ENCODE measurements around the gene PBX1.

PBX1 gene

DNA sequence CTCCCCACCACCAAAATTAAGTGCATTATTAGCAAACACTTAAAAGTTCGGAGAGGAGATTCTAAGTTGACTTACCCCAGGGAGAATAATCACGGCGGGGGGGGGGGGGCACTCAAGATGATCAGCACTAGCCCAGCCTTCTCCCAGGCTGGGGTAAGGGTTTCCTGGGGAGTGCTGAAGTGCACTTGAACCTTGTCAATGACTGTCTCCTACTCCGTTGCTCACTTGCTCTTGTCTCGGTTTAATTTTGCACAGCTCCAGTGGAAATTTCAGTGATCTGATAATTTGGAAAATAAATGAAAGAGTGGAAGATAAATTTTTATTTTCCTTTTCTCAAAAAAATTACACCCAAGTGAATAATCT lies 59.2 kb downstream of the PBX1 start:
- DNase-seq (ENCODE audit: low read depth in 2 of 2) = no peak

DNA sequence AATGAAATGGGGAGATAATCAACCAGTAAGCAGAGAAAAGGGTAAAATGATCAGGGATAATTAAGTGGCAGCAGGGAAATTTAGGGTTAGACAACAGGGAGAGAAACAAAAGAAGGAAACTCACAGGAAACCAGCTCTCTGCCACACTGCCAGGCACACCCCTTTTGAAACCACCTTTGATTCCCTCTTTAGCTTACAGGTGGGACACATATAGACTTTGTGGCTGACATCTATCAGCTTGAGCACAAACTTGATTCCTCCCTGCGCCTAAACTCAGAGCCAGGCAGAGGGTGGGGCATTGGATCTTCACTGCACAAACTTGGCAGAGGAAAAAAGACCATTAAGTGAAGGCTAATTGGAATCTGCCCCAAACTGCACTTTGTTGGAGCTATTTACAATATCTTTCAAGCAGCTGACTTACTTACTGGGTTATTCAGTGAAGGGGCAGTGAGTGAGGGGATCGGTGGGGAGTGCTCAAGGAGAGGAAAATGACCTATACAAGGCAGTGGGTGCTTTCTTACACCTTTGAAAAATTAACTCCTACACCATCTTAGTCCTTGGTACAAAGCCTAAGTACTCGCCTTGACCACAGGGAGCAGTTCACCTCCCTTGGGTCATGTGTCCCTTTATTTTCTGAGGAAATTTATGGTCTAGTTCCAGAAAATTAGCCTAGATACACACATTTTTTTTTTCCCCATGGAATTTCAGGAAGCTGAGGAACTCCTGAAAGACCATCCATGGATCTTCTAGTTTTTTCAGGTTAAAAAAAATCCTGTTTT lies 60.2 kb downstream of the PBX1 start:
- DNase-seq (ENCODE audit: low read depth in 2 of 2) = no peak

DNA sequence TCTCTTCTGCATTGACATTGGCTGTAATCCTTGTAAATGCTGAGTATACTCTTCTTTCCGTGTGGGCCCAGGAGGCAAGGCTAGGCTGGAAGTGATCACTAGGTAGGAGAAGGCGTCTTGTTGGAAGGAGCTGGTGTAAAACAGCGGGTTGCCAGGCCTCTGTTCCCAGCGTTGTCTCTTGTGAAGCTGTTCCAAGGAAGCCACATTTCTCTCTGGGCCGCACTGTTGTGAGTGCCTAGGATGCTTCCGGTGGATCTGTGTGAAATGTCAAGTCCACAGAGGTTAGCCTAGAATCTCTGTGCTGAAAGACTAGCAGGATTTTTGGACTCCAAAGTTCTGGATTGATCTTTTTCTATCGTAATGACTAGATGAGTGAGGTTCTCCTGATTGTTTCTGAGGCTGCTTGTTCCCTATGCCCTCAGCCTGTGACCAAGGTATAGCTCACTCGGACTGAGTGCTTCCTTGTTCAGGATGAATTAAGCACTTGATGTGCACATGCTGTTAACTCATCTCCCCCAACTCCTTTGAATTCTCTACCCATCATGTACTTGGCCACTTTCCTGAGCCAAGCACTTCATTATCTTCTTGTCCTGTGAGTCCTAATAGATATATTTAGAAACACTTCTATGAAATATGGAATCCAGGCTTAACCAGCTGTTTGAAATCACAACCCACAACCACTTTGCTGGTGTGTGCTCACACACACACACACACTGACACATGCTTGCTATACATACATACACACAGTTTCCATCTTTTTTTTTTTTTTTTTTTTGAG lies 63.3 kb downstream of the PBX1 start:
- no peak for DNase-seq (ENCODE audit: low read depth in 2 of 2)

DNA sequence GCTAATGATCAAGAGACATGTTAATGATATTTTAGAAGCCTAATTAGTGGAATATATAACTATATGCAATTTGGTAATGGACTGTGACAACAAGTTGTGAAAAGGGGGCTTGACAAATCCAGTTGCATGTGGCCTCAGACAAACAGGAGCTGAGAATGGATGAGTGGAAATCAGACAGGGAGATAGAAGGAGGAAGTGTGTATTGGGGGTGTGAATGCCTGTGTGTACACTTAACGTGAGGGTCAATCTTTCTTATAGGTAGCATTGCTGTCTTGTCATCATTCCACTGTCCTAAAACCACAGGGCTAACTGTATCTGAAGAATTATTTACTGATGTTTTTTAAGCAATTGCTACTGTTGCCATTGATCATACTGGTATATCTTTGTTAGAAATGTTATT lies 64.8 kb downstream of the PBX1 start:
- DNase-seq (ENCODE audit: low read depth in 2 of 2) = no peak

DNA sequence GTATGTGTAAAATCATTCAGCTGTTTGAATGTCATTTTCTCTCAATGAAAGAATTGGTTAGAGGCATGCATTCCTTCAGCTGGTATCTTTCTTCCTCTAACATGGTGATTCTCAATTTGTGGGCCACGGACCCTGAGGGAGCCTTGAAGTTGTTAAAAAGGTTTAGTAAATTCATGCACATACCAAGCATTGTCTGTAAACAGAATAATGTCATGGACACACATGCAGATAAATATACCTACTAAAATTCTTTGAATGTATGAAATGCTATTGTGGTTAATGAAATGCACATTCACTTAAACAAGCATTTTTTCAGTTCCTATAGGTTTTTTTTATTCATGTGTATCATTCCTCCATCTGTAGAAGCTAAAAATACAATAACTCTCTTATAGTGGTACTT lies 65.4 kb downstream of the PBX1 start:
- DNase-seq (ENCODE audit: low read depth in 2 of 2) = no peak

DNA sequence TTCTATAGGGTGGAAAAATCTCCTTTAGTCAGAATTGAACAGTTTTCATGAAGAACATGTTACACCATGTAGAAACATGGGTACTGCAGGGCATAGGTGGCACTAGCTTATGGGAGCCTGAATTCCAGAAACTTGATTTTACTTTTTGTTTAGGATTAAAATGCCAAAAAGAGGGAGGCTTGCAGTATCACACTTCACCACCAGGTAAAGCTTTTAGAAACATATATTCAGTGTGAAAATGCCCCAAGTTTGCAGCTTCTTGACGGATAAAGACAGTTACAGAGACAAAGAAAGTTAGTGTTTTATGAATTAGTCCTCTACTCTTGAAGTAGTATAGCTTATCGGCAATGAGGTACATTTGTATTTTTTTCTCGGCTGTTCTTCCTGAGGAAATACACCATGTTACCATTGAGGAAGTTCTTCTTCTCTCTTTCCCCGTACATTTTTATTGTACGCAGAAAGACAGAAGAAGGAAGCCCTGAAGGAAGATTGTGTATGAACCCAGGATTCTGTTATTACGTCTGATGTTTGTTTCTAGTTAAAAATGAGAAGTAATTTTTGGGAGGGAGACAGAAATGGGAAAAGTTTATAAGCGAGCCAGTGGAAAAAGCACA lies 66.1 kb downstream of the PBX1 start:
- no peak for DNase-seq (ENCODE audit: low read depth in 2 of 2)

DNA sequence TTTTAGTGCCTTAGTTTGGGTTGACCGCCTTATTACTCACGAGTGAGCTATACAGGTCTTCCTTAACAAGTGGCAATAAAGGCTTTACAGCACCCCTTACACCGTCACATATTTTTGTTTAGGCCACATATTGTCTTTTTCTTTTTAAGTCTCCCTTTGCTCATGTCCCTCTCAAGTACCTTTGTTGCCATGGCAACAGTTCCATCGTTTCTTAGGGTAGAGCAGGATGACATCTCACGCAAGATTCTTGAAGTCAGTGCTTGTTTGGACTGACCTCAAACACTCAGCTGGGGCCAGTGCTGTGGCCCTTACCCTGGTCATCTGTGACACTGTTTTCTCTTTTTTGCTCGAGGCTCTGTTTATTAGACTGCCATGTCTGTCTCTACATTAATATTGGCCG lies 69.8 kb downstream of the PBX1 start:
- no peak for DNase-seq (ENCODE audit: low read depth in 2 of 2)

DNA sequence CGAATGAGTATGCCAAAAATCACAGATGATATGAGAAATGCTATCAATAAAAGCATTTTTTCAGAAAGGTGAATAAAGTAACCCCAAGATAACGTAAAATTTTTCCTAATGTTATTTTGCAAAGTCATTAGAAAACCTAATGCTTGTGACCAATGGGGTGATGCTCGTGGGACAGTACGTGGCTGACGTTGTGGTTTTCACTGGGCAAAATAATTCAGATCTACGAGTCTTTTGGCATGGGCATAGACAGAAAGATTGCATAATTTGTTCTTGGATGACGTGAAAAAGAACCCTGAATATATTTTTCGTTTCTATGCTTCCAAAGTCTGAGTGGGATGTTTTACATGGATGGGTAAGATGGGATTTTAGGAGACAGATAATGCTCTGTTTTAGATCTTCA lies 71.0 kb downstream of the PBX1 start:
- DNase-seq (ENCODE audit: low read depth in 2 of 2) = no peak

DNA sequence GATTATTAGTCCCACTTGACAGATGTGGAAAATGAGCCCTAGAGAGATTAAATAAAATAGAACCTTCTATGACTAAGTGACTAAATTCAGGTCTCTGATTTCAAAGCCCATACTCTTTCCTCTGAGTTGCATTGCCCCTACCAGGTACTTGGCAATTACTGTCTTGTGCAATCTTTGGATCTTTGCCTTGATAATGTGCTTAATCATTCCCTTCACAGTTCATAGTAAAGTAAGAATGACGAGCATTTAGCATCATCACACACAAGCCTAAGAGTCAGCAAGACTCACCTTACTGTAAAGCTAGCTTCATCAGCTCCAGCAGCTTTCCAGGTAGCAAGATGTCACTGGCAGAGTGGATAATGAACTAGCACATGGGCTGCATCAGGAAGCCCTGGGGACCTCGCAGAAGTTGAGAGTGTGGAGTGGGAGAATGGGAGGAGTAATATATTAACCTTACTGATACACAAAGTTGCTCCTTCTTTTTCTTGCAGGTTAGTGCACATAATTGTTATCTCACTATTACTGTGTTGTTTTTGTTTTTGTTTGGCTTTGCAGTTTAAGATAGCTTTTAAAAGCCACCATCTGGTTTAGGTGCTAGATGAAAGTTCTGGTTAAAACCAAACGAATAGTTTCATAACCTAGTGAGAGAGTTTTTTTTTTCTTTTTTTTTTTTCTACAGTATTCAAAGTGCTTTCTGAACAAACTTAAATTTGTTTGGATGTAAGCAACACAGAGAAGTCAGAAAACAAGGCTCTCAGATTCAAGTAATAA lies 71.8 kb downstream of the PBX1 start:
- no peak for DNase-seq (ENCODE audit: low read depth in 2 of 2)

DNA sequence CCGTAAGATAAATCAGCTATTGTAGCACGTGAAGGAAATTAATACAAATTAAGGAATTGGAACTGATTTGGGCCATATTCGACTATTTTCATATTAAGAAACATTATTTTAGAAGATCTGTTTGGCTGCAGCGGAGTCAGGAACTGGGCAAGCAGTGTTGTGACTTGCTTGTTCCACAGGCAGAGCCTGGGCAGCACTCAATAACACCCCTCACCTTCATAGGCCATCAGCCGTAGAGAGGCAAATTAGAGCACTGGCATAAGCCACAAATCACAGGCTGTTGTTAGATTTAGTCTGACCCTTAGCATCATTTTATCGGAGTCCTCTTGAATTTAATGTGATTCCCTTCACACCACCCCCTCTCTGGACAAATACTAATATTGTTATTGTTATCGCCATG lies 72.8 kb downstream of the PBX1 start:
- DNase-seq (ENCODE audit: low read depth in 2 of 2) = no peak

DNA sequence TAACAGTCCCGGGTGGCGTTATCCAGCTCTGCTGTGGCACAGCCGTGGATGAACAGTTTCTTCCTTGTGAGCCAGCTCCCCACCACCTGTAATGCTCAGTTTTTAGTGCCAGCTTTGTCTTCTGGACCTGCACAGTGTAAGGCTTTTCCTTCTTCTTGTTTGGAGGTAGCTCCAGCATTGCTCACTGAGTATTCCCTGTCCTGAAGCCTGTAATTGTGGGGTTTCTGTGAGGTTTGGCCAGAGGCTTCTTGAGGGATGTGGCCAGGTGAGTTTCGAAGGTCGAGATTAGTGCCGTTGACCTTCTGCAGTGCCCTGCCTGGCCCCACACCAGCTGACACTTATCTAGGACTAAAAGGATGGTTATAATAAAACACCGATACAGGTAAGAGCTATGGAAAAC lies 75.0 kb downstream of the PBX1 start:
- no peak for DNase-seq (ENCODE audit: low read depth in 2 of 2)

DNA sequence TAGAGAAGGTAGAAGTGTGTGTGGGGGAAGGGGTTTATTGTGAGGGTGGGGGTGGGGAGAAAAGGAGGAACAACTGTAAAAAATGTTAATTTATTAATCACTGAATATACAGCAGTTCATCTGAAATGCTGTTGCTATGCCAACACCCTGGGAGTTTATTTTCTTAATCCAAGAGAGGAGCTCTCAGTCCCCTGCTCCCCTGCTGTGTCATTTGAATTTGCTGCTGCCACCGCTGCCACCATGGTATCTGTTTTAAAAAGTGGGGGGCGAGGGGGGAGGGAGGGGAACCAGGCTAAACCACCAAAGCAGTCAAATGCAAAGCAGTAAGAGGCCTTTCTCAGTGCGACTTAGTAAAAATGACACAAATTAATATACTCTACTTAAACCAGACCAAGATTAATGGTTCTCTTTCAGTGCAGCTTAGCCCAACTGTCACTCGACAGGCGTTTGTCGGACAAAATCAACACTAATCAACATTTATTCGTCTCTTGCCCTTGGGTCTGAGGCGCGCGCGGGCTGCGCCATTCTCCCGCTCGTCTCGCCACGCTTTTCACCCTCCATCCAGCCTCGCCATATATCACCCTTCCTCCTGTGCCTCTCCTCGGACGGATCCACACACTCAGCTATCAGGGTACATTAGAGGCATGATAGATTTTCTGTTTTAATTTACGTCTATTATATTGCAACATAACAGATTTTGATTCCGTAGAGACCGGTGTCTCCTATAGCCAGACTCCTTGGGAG lies 76.2 kb downstream of the PBX1 start:
- DNase-seq (ENCODE audit: low read depth in 2 of 2) = no peak

DNA sequence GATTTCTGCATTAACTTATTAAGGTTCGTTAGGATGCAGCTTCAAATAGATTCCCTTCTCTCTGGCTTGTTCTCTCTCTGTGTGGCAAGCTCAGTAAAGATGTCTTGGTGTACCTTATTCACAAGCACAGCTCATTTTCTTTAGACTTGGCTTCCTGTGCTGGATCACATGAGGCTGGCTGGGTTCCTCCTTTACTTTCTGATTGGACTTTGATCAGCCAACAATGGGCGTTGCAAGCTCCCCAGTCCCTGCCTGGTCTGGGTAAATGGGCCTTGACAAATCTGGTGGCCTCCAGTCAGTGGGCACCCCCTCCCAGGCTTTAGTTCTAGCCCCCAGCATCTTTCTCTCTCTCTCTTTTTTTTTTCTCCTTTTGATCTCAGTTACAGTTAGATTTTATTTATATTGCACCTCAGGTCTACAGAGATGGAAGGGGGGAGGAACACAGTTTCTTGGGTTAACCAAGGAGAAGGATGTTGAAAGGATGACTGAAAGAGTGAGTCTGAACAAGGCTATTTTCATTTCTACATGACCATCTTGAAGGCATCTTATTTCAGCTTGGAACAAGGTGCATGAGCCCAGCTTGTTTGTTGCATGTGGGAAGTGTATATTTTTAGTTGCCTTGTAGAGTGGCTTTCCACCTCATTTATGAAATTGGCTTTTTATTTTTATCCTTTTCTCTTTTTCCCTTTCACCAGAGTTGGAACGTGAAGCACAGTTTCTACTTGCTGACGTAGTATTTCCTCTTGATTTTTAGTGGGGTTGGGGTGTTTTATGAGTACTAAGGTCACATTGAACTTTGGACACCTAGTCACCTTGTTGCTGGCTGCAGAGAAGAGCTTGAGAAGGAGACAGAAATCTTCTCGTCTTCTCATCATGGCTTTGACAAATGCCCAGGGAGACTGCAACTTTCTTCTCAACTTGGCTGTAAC lies 77.1 kb downstream of the PBX1 start:
- DNase-seq (ENCODE audit: low read depth in 2 of 2) = no peak

DNA sequence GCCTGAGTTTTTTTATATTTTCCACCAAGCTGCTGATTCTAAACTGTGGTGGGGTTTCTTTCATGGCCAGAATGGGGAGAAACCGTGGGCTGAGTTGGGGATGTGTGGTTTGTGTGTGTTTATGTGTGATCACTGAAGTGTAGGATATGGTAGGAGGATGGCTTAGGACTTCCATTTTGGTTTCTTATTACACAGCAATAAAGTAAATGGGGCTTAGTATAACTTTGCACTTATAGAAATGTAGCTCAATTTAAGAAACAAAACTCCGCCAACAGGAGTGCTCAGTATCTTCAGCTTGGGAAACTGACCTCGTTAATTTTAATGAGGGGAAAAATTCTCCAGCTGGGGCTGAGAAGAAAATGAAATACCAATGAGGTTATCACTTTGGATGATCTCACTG lies 77.8 kb downstream of the PBX1 start:
- no peak for DNase-seq (ENCODE audit: low read depth in 2 of 2)

DNA sequence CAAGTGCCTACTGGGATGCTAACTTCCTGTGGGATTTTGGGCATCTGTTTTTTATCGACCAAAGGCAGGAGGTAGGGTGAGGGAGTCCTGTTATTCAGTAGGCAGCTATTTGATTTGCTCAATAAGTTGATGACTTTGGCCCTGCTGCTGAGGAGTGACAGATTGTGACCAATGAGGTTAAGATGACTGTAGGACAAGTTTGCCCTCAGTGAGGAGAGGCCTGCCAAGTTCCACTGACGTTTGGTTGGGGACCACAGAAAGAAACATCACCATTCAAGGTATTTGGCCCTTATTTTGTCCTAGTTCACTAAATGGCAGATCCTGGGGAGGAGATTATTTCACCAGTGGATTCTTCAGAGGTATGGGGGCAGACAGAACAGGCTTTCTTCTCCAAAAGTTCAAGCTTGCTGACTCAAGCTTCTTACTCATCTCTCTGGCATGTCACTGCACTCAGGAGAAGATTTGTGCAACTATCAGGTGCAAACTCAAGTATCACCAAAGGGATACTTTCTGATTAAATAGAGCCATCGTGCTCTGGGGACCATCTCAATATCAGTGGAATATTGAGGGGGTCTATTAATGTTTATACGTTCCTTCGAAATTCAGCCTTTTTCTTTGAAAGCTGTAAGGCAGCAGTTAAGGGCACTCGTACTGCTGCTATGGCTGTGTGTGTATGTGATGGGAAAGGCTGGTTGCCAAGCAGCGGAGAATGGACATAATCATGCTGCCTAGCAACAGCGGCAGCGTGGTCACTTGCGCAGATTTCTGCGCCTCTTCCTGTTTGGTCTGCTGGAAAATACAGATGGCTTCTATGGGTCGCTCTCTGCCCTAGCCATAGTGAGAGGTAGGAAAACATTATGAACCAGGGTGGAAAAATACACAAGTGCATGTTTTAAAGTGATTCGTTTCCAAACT lies 78.7 kb downstream of the PBX1 start:
- DNase-seq (ENCODE audit: low read depth in 2 of 2) = no peak

DNA sequence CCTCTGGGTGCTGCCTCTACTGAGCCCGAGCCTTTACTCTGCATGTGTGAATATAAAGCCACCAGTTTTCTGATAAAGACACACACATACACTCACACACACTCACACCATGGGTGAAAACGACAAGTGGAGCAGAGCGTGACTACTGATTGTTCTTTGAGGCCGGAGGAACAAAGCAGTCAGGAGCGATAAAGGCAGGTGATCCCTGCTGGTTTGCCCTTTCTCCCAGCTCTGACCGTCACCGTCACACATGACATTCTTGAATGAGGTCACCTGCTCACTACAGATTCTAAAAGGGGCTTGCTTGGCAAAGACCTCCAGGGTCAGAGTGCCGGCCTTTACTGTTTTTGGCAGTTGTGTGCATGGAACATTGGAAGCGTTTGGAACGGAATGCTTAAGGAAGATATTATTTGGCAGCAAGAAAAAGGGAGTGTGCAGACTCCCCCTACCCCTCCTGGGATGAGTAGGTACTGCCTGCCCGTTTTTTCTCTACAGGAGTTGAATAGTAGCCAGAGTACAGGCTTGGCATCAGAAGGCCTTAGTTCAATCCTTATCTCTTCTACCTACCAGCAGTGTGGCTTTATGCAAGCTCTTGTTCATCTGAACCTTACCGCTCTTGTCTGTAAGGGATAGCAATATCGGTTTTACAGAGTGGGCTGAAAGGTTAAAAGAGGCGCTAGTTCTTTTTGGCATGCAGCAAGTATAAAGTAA lies 79.7 kb downstream of the PBX1 start:
- no peak for DNase-seq (ENCODE audit: low read depth in 2 of 2)

DNA sequence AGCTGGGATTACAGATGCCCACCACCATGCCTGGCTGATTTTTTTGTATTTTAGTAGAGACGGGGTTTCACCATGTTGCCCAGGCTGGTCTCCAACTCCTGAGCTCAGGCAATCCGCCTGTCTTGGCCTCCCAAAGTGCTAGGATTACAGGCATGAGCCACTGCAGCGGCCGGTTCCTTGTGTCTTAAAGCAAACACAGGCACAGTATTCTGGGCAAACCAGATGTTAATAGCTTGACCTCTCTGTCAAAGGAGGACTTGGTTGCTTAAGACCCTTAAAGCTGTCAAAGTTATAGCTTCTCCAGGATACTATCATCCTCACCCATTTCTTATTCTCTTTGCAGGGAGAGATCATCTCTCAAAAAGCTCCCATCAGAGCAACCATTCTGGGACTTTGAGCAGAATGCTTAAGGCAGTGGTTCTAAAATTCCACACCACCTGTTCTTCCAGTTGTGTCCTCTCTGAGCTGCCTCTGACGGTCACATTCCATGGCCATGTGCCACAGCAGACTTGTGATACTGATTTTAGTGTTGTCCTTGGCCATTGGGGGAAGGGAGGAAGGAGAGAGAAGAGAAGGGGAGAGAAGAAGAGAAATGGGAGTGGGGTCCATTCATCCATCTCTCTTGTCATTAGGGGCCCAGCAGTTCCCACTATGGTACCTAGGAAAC lies 81.8 kb downstream of the PBX1 start:
- no peak for DNase-seq (ENCODE audit: low read depth in 2 of 2)

DNA sequence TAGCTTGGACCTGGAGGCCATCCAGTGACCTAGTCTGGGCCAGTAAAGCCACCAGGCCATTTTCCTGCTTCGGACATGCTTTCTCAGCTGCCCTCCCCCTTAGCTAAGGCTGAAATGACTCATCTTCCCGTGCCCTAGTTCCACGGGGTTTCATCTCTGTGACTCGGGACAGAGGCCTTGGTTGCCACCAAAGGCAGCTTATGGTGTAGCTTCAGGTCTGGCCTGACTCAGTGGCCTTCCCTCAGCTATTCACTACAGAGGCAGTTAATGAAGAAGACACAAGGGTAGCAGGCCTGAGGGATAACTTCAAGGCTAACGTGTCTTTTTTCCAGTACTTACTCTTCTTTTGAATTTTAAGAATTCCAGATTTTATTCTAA lies 82.4 kb downstream of the PBX1 start:
- DNase-seq (ENCODE audit: low read depth in 2 of 2) = no peak
